HL-60 (cell line): ENCODE data around the gene GALNT9.

Source experiments
- DNase-seq, 2 experiments: peaks; one replicate each; pipeline ENCODE4 v3.0.0-alpha.2; 2010 to 2020; ENCODE audit warnings: low read depth in 1 of 2, low spot score in 1 of 2
- H3K27ac ChIP-seq: fragments of 250-450 bp; sonication (Bioruptor Pico); replicated peaks from 2 replicates; pipeline ENCODE4 v1.5.1; 2020; ENCODE audit warnings: mild to moderate bottlenecking, moderate library complexity
- H3K27me3 ChIP-seq: fragments of 250-450 bp; sonication (Bioruptor Pico); 2 replicates; pipeline ENCODE4 v1.5.1; 2021; ENCODE audit warnings: mild to moderate bottlenecking, moderate library complexity; ENCODE audit not compliant: insufficient read depth, poor library complexity, severe bottlenecking
- H3K4me3 ChIP-seq: replicated peaks from 2 replicates; pipeline ENCODE4 v1.5.1; 2011; ENCODE audit warnings: mild to moderate bottlenecking, control low read depth, low read length; ENCODE audit not compliant: insufficient read depth
- CTCF ChIP-seq: IDR thresholded peaks from one replicate; pipeline ENCODE4 v1.5.1; 2011; ENCODE audit warnings: low read length, control low read depth, inconsistent platforms; ENCODE audit not compliant: insufficient read depth
- GABPA ChIP-seq: IDR thresholded peaks from 2 replicates; pipeline ENCODE4 v1.6.1; 2012; ENCODE audit warnings: low read depth
- POLR2AphosphoS5 ChIP-seq: IDR thresholded peaks from 2 replicates; pipeline ENCODE4 v1.6.1; 2012; ENCODE audit warnings: low read depth
- REST ChIP-seq: IDR thresholded peaks from 2 replicates; pipeline ENCODE4 v1.6.1; 2012; ENCODE audit warnings: low read depth; ENCODE audit not compliant: insufficient replicate concordance
- SPI1 ChIP-seq: IDR thresholded peaks from 2 replicates; pipeline ENCODE4 v1.6.1; 2012; ENCODE audit warnings: low read depth, mild to moderate bottlenecking, borderline replicate concordance

GALNT9 gene

DNA sequence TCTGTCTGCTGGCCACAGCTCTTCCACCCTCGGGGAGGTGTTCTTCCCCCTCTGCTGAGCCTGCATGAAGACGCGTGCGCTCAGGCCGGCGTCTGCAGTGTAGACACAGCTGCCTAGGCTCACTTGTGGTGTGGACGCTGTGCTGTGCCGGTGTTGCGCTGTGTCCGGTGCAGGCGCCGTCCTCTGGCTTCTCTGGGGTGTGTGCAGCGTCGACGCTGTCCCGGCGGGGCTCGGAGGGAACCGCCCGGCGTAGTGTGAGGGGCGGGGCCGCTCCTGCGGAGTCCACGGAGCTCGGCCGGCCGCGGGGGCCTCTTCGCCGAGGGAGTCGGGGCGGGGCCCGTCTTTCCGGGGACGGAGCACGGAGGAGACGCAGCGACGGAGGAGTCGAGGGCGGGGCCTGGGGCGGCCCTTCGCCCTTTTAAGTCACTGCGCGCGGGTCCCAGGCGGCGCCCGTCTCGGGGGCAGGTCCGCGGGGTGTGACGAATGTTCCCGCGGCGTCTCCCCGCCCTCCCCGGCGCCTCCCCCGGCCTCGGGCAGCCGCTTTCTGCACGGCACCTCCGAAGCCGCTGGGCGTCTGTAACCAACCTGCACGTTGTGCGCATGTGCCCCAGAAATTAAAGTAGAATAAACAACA lies 139.9 kb downstream of the GALNT9 start:
- H3K27ac ChIP-seq: no peak overlapping the region
- peaks cover 23% of the 10 kb centered on the region for H3K27me3 ChIP-seq
- DNase-seq: peak; percentile 85 to 86
- H3K4me3 ChIP-seq: peak overlapping the region; percentile 31
- no peak for TF ChIP-seq REST
- TF ChIP-seq GABPA: no peak
- no peak for TF ChIP-seq CTCF
- no peak for TF ChIP-seq POLR2AphosphoS5
- no peak for TF ChIP-seq SPI1

- Histone ChIP-seq H3K27me3 (peaks cover 27% of the 10 kb centered on the region), H3K4me3 (peak overlapping the region; percentile 31), H3K27ac (no peak overlapping the region)
- DNase-seq: no peak
- TF ChIP-seq REST (no peak), CTCF (no peak), GABPA (no peak), POLR2AphosphoS5 (no peak), SPI1 (no peak)
Measured at GRCh38 chr12:132188916-132189325, 140.5 kb downstream of the GALNT9 start.

DNA sequence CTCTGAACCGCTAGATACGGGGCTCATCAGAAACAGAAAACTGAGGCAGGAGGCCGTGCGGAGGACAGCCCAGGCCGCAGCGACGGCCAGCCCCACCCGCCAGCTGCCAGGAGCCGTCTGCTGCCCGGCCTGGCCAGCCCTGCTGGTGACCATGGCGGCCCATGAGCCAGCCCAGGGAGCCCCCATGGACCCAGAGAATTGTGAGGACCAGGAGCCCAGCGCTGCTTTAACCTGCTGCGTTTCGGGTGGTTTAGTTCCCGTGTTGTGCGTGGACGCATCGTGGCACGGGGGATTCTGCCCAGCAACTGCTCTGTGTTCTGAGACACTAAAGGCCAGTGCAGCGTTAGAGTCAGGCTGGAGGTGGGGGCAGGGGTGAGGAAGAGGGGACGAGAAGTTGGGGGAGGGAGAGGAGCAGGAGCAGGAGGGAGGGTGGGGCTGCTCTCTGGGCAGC lies 140.9 kb downstream of the GALNT9 start:
- Histone ChIP-seq H3K27ac (no peak overlapping the region), H3K27me3 (peaks cover 27% of the 10 kb centered on the region), H3K4me3 (no peak overlapping the region)
- TF ChIP-seq GABPA (no peak), REST (no peak), SPI1 (no peak), POLR2AphosphoS5 (no peak), CTCF (no peak)
- DNase-seq: no peak
